SH-SY5Y (cell line): ENCODE measurements around the gene FSTL4.

ENCODE experiments used
- GATA2 ChIP-seq: IDR thresholded peaks from 2 replicates; pipeline ENCODE4 v1.6.1; 2011; ENCODE audit warnings: mild to moderate bottlenecking, low read depth, low read length
- GATA3 ChIP-seq: IDR thresholded peaks from 2 replicates; pipeline ENCODE4 v1.6.1; 2011; ENCODE audit warnings: low read depth, mild to moderate bottlenecking, low read length, moderate library complexity

FSTL4 gene

GRCh38 chr5:133376986-133377385 is 235.4 kb downstream of the FSTL4 start:
- no peak for TF ChIP-seq GATA3
- TF ChIP-seq GATA2 = no peak

- TF ChIP-seq GATA2 (no peak), GATA3 (no peak)
Measured at GRCh38 chr5:133373121-133373870, 239.0 kb downstream of the FSTL4 start.

- no peak for TF ChIP-seq GATA2
- TF ChIP-seq GATA3 = no peak
Measured at GRCh38 chr5:133372293-133372937, 239.9 kb downstream of the FSTL4 start.

GRCh38 chr5:133371371-133372155 is 240.8 kb downstream of the FSTL4 start:
- TF ChIP-seq GATA2 = no peak
- TF ChIP-seq GATA3 = no peak

GRCh38 chr5:133370904-133371303 is 241.4 kb downstream of the FSTL4 start:
- TF ChIP-seq GATA2 = no peak
- TF ChIP-seq GATA3 = no peak

GRCh38 chr5:133370036-133370831 is 242.1 kb downstream of the FSTL4 start:
- no peak for TF ChIP-seq GATA2

- TF ChIP-seq GATA3 (no peak), GATA2 (no peak)
Measured at GRCh38 chr5:133368916-133369783, 243.2 kb downstream of the FSTL4 start.

- TF ChIP-seq GATA2 = no peak
- no peak for TF ChIP-seq GATA3
Measured at GRCh38 chr5:133367984-133368383, 244.4 kb downstream of the FSTL4 start.

GRCh38 chr5:133367071-133367786 is 245.1 kb downstream of the FSTL4 start:
- TF ChIP-seq GATA3 = no peak
- no peak for TF ChIP-seq GATA2

- TF ChIP-seq GATA3 (no peak), GATA2 (no peak)
Measured at GRCh38 chr5:133366438-133366837, 245.9 kb downstream of the FSTL4 start.

GRCh38 chr5:133365738-133366137 is 246.6 kb downstream of the FSTL4 start:
- TF ChIP-seq GATA2 (no peak), GATA3 (no peak)

- TF ChIP-seq GATA3 = no peak
- no peak for TF ChIP-seq GATA2
Measured at GRCh38 chr5:133364936-133365707, 247.2 kb downstream of the FSTL4 start.
